ENCODE data around the gene ICAM3. TPM values are rescaled to one million over a fixed set of nuclear protein-coding genes. Genes with fewer than 3 reads are reported as not detected.
A peak's percentile ranks its signal among the peaks of the same experiment; 100 is the strongest.
"Not testable (repeated sequence)": the region's sequence is repeated elsewhere in the genome, so short reads cannot be mapped to it uniquely, and the experiment has no call there.

The ICAM3 gene, protein sequence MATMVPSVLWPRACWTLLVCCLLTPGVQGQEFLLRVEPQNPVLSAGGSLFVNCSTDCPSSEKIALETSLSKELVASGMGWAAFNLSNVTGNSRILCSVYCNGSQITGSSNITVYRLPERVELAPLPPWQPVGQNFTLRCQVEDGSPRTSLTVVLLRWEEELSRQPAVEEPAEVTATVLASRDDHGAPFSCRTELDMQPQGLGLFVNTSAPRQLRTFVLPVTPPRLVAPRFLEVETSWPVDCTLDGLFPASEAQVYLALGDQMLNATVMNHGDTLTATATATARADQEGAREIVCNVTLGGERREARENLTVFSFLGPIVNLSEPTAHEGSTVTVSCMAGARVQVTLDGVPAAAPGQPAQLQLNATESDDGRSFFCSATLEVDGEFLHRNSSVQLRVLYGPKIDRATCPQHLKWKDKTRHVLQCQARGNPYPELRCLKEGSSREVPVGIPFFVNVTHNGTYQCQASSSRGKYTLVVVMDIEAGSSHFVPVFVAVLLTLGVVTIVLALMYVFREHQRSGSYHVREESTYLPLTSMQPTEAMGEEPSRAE
- total RNA-seq (218 TPM), polyA plus RNA-seq (100 to 1,000 TPM; 239 to 288 (median 270) TPM)

DNA sequence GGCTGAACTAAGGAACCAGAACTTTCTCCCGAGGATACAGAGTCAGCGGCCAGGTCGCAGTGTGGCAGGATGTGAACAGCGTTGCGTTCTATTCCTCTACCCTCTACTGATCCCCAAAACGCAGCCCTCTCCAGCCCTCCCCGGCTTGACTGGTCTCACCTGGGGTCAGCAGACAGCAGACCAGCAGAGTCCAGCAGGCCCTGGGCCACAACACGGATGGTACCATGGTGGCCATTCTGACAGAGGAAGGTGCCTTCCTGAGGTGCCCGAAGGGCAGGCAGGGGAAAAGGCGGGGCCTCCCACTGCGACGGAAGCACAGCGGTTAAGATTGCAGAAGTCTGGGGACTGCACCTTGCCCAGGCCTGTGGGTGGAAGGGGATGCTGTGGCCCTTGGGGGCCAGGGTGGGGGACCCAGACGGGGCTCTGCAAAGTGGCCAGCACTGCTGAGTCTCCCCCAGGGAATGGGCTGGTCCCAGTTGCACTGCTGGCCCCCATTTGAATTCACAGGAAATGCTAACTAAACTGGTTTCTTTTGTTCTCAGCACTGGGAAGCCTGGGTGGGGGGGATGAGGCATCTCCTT is at the start of gene ICAM3:
Gene ICAM3, minus strand, starts transcription at position 245 of the 581 bp plus-strand sequence. Its CDS starts 10 bp downstream, at position 235.
- Mint-ChIP-seq H3K4me3 (peak within 1 kb of the TSS; percentile 97 to 98 (median 98)), H3K36me3 (no peaks in the 10 kb centered on the region), H3K27ac (peak within 1 kb of the TSS; percentile 97 to 98 (median 98)), H3K9me3 (no peaks in the 10 kb centered on the region), H3K4me1 (peaks cover 0 to 47% (median 24%) of the 10 kb centered on the region in 4 donors), H3K27me3 (no peaks in the 10 kb centered on the region)
- H3K9me3 ChIP-seq (ENCODE audit: control insufficient read depth in 2 of 2, low read length in 2 of 2), result no peaks in the 10 kb centered on the region
- H3K4me3 ChIP-seq (ENCODE audit: low read depth, low read length), result peak within 1 kb of the TSS; percentile 98
- H3K27me3 ChIP-seq (ENCODE audit: control insufficient read depth, insufficient read depth, low read length), result no peaks in the 10 kb centered on the region
- DNase-seq, result peak; percentile 35 to 82 (median 61)
- peak within 1 kb of the TSS; percentile 76 for H3K27ac ChIP-seq (ENCODE audit: insufficient read depth, low read length, poor library complexity, severe bottlenecking)
- H3K4me1 ChIP-seq (ENCODE audit: control insufficient read depth, insufficient read depth, low read length, poor library complexity, severe bottlenecking), result peaks cover 22% of the 10 kb centered on the region
- peak; percentile 92 for ATAC-seq (ENCODE audit: low read depth in 2 of 2)
- H3K36me3 ChIP-seq (ENCODE audit: control insufficient read depth, insufficient read depth, low read length), result peaks cover 13% of the 10 kb centered on the region

- Histone ChIP-seq H3K9me3 (ENCODE audit: control insufficient read depth in 2 of 2, low read length in 2 of 2) (no peaks in the 10 kb centered on the region), H3K4me3 (ENCODE audit: low read depth, low read length) (no peak overlapping the region), H3K4me1 (ENCODE audit: control insufficient read depth, insufficient read depth, low read length, poor library complexity, severe bottlenecking) (peaks cover 6% of the 10 kb centered on the region), H3K27ac (ENCODE audit: insufficient read depth, low read length, poor library complexity, severe bottlenecking) (no peak overlapping the region), H3K27me3 (ENCODE audit: control insufficient read depth, insufficient read depth, low read length) (no peaks in the 10 kb centered on the region), H3K36me3 (ENCODE audit: control insufficient read depth, insufficient read depth, low read length) (peaks cover 26% of the 10 kb centered on the region)
- peak overlapping the region in 2 of 4 donors; percentile 55 to 65 for H3K4me3 Mint-ChIP-seq
- peak; percentile 69 to 76 (median 71) for DNase-seq
- peaks cover 1% of the 10 kb centered on the region for H3K27me3 Mint-ChIP-seq
- peak; percentile 36 to 38 for ATAC-seq (ENCODE audit: low read depth in 2 of 2)
- peaks cover 2 to 7% (median 5%) of the 10 kb centered on the region in 4 donors for H3K4me1 Mint-ChIP-seq
- peaks cover 0 to 2% (median 0%) of the 10 kb centered on the region in 7 donors for H3K9me3 Mint-ChIP-seq
- peaks cover 8% of the 10 kb centered on the region for H3K36me3 Mint-ChIP-seq
- H3K27ac Mint-ChIP-seq, result no peak overlapping the region
Measured at GRCh38 chr19:10388957-10389356, 49.5 kb upstream of the ICAM3 start.

DNA sequence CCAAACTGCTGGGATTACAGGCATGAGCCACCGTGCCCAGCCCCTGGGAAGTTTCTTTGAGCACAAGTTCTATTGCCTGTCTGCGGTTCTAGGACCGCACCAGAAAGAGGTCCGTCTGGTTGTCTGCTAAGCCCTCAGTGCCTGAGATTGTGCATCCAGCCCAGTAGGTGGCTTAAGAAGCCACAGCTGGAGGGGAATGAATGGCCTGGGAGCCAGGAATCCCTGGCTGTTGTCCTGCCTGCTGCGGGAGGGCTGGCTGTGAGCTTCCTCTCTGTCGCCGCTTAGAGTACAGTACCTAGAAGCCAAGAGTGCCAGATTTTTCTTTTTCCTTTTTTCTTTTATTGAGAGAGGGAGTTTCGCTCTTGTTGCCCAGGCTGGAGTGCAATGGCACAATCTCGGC is 45.2 kb upstream of the ICAM3 start:
- no peaks in the 10 kb centered on the region for H3K9me3 ChIP-seq (ENCODE audit: control insufficient read depth in 2 of 2, low read length in 2 of 2)
- peaks cover 4% of the 10 kb centered on the region for H3K36me3 Mint-ChIP-seq
- peaks cover 5 to 22% (median 16%) of the 10 kb centered on the region in 4 donors for H3K4me1 Mint-ChIP-seq

GRCh38 chr19:10383223-10383499 is 43.7 kb upstream of the ICAM3 start:
- H3K4me3 Mint-ChIP-seq; H3K27me3 ChIP-seq (ENCODE audit: control insufficient read depth, insufficient read depth, low read length); ATAC-seq (ENCODE audit: low read depth in 2 of 2); H3K9me3 Mint-ChIP-seq; H3K27ac ChIP-seq (ENCODE audit: insufficient read depth, low read length, poor library complexity, severe bottlenecking); H3K4me3 ChIP-seq (ENCODE audit: low read depth, low read length); H3K36me3 Mint-ChIP-seq; H3K9me3 ChIP-seq (ENCODE audit: control insufficient read depth in 2 of 2, low read length in 2 of 2); H3K36me3 ChIP-seq (ENCODE audit: control insufficient read depth, insufficient read depth, low read length); H3K27me3 Mint-ChIP-seq; H3K27ac Mint-ChIP-seq; DNase-seq: not testable (repeated sequence)
- H3K4me1 ChIP-seq (ENCODE audit: control insufficient read depth, insufficient read depth, low read length, poor library complexity, severe bottlenecking), result peaks cover 15% of the 10 kb centered on the region
- H3K4me1 Mint-ChIP-seq, result peaks cover 0 to 25% (median 19%) of the 10 kb centered on the region in 4 donors

More for the DNA sequence above, 45.2 kb upstream of the ICAM3 start:
- Mint-ChIP-seq H3K27me3 (peaks cover 8% of the 10 kb centered on the region), H3K9me3 (no peaks in the 10 kb centered on the region), H3K4me3 (no peak overlapping the region), H3K27ac (no peak overlapping the region)
- no peak for DNase-seq
- no peak overlapping the region for H3K4me3 ChIP-seq (ENCODE audit: low read depth, low read length)
- H3K36me3 ChIP-seq (ENCODE audit: control insufficient read depth, insufficient read depth, low read length), result no peaks in the 10 kb centered on the region
- no peaks in the 10 kb centered on the region for H3K27me3 ChIP-seq (ENCODE audit: control insufficient read depth, insufficient read depth, low read length)
- H3K27ac ChIP-seq (ENCODE audit: insufficient read depth, low read length, poor library complexity, severe bottlenecking), result no peak overlapping the region
- H3K4me1 ChIP-seq (ENCODE audit: control insufficient read depth, insufficient read depth, low read length, poor library complexity, severe bottlenecking), result peaks cover 18% of the 10 kb centered on the region
- ATAC-seq (ENCODE audit: low read depth in 2 of 2), result no peak

DNA sequence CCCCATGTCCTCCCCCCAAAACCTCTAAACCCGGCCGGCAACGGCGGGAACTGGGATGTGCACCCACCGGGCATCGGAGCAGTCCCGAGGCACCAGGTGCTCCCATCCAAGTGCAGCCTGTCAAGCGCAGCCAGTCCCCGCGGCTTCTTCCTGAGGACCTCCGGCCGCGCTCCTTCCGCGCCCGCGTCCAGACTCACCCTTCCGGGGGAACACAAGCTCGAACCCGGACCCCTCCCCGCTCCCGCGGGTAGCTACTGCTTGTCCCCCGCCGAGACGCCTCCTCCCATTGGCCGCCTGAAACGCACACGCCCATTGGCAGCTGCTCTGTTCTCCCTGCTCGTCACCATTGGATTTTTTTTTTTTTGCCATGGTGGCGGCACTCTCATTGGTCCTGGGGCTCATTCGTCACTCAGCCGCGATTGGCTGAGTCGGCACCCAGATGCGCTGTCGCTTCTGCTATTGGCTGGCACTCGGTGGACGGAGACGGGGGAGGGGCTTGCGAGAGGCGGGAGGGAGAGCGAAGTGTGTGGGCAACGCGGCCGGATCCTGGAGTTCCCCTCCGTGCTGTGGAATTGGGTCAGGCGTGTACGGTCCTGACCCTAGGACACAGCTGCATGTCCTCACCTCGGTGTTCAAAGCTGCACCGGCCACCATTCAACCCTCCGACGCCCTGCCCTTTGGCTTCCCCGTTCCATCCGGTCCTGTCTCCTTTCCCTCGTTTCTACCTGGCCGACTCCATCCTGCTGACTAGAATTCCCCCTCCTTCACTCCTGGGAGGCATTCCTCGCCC is 41.1 kb upstream of the ICAM3 start, which contains the start of gene TYK2:
Gene TYK2, minus strand, starts transcription at position 260 of the 790 bp plus-strand sequence. CDS start 2,166 bp downstream, outside the sequence.
- Histone ChIP-seq H3K9me3 (ENCODE audit: control insufficient read depth in 2 of 2, low read length in 2 of 2) (no peaks in the 10 kb centered on the region), H3K27ac (ENCODE audit: insufficient read depth, low read length, poor library complexity, severe bottlenecking) (peak within 1 kb of the TSS; percentile 83), H3K27me3 (ENCODE audit: control insufficient read depth, insufficient read depth, low read length) (no peaks in the 10 kb centered on the region), H3K4me3 (ENCODE audit: low read depth, low read length) (peak within 1 kb of the TSS; percentile 96), H3K36me3 (ENCODE audit: control insufficient read depth, insufficient read depth, low read length) (peaks cover 10% of the 10 kb centered on the region), H3K4me1 (ENCODE audit: control insufficient read depth, insufficient read depth, low read length, poor library complexity, severe bottlenecking) (peaks cover 15% of the 10 kb centered on the region)
- H3K4me3 Mint-ChIP-seq, result peak within 1 kb of the TSS; percentile 94 to 97 (median 96)
- DNase-seq (peak; percentile 94 to 99 (median 97)), ATAC-seq (ENCODE audit: low read depth in 2 of 2) (peak; percentile 98)
- no peaks in the 10 kb centered on the region for H3K9me3 Mint-ChIP-seq
- H3K36me3 Mint-ChIP-seq, result peaks cover 12% of the 10 kb centered on the region
- H3K27ac Mint-ChIP-seq, result peak within 1 kb of the TSS; percentile 94 to 96 (median 95)
- peaks cover 8% of the 10 kb centered on the region for H3K27me3 Mint-ChIP-seq
- peaks cover 0 to 27% (median 19%) of the 10 kb centered on the region in 4 donors for H3K4me1 Mint-ChIP-seq

- ATAC-seq (ENCODE audit: low read depth in 2 of 2) (no peak), DNase-seq (no peak)
- Histone ChIP-seq H3K9me3 (ENCODE audit: control insufficient read depth in 2 of 2, low read length in 2 of 2) (no peaks in the 10 kb centered on the region), H3K4me1 (ENCODE audit: control insufficient read depth, insufficient read depth, low read length, poor library complexity, severe bottlenecking) (peaks cover 15% of the 10 kb centered on the region), H3K27me3 (ENCODE audit: control insufficient read depth, insufficient read depth, low read length) (no peaks in the 10 kb centered on the region), H3K36me3 (ENCODE audit: control insufficient read depth, insufficient read depth, low read length) (peaks cover 12% of the 10 kb centered on the region), H3K27ac (ENCODE audit: insufficient read depth, low read length, poor library complexity, severe bottlenecking) (peak overlapping the region; percentile 83), H3K4me3 (ENCODE audit: low read depth, low read length) (peak overlapping the region; percentile 96)
- Mint-ChIP-seq H3K27ac (peak overlapping the region; percentile 94 to 96 (median 95)), H3K36me3 (peaks cover 14% of the 10 kb centered on the region), H3K4me1 (peaks cover 0 to 28% (median 20%) of the 10 kb centered on the region in 4 donors), H3K4me3 (peak overlapping the region; percentile 94 to 97 (median 96)), H3K27me3 (peaks cover 8% of the 10 kb centered on the region), H3K9me3 (no peaks in the 10 kb centered on the region)
Measured at GRCh38 chr19:10379880-10380312, 40.5 kb upstream of the ICAM3 start.

DNA sequence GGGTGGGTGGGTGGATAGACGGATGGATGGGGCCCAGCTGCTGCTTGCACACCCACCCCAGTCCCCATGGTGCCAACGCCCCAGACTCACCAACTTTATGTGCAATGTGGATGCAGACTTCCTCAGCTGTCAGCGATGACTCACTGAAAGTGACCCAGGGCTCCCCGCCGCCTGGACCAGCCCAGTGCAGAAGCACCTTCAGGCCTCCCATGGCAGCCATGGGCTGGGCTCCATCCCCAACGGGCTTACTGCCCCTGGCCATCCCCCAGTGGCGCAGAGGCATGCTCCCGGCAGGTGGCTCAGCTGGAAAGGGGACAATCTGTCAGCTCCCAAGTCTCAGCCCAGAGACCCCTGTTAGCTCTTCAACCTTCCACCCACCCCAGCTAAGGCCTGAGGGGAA is 38.7 kb upstream of the ICAM3 start:
- peak overlapping the region in 2 of 4 donors; percentile 13 to 44 for H3K4me3 Mint-ChIP-seq
- H3K27me3 Mint-ChIP-seq, result peaks cover 4% of the 10 kb centered on the region
- Histone ChIP-seq H3K27ac (ENCODE audit: insufficient read depth, low read length, poor library complexity, severe bottlenecking) (no peak overlapping the region), H3K4me3 (ENCODE audit: low read depth, low read length) (no peak overlapping the region), H3K36me3 (ENCODE audit: control insufficient read depth, insufficient read depth, low read length) (peaks cover 19% of the 10 kb centered on the region), H3K4me1 (ENCODE audit: control insufficient read depth, insufficient read depth, low read length, poor library complexity, severe bottlenecking) (peaks cover 15% of the 10 kb centered on the region), H3K9me3 (ENCODE audit: control insufficient read depth in 2 of 2, low read length in 2 of 2) (no peaks in the 10 kb centered on the region), H3K27me3 (ENCODE audit: control insufficient read depth, insufficient read depth, low read length) (no peaks in the 10 kb centered on the region)
- H3K4me1 Mint-ChIP-seq, result peaks cover 0 to 27% (median 20%) of the 10 kb centered on the region in 4 donors
- ATAC-seq (ENCODE audit: low read depth in 2 of 2) (no peak), DNase-seq (no peak)
- H3K36me3 Mint-ChIP-seq, result peaks cover 20% of the 10 kb centered on the region
- no peak overlapping the region for H3K27ac Mint-ChIP-seq
- no peaks in the 10 kb centered on the region for H3K9me3 Mint-ChIP-seq

Data from CD4-positive, CD25-positive, alpha-beta regulatory T cell (primary cell).